OCI-LY1 (cell line): ENCODE measurements around the gene S100G.
"Not testable (repeated sequence)": the region's sequence is repeated elsewhere in the genome, so short reads cannot be mapped to it uniquely, and the experiment has no call there.

Source experiments
- EZH2 ChIP-seq: fragments of 200-600 bp; sonication (generic), shearing (Covaris generic); IDR thresholded peaks from 2 replicates; pipeline ENCODE4 v1.8.0; 2017; ENCODE audit warnings: borderline replicate concordance, mixed run types, mild to moderate bottlenecking, antibody characterized with exemption, low read length, moderate library complexity, mixed read lengths
- TF ChIP-seq, protein P1 (sequence below): fragments of 200-600 bp; sonication (generic), shearing (Covaris generic); IDR thresholded peaks from 2 replicates; pipeline ENCODE4 v1.5.1; 2017; ENCODE audit warnings: mild to moderate bottlenecking, antibody characterized with exemption, low read length, moderate library complexity, mixed read lengths

DNA sequence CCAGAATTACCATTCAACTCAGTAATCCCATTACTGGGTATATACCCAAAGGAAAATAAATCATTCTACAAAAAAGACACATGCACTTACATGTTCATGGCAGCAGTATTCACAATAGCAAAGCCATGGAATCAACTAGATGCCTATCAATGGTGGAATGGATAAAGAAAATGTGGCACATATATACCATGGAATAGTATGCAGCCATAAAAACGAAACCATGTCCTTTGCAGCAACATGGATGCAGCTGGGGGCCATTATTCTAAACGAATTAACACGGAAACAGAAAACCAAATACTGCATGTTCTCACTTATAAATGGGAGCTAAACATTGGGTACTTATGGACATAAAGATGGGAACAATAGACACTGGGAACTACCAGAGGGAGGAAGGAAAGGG lies 39.3 kb upstream of the S100G start:
- TF ChIP-seq, protein P1, sequence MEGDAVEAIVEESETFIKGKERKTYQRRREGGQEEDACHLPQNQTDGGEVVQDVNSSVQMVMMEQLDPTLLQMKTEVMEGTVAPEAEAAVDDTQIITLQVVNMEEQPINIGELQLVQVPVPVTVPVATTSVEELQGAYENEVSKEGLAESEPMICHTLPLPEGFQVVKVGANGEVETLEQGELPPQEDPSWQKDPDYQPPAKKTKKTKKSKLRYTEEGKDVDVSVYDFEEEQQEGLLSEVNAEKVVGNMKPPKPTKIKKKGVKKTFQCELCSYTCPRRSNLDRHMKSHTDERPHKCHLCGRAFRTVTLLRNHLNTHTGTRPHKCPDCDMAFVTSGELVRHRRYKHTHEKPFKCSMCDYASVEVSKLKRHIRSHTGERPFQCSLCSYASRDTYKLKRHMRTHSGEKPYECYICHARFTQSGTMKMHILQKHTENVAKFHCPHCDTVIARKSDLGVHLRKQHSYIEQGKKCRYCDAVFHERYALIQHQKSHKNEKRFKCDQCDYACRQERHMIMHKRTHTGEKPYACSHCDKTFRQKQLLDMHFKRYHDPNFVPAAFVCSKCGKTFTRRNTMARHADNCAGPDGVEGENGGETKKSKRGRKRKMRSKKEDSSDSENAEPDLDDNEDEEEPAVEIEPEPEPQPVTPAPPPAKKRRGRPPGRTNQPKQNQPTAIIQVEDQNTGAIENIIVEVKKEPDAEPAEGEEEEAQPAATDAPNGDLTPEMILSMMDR, result not testable (repeated sequence)
- TF ChIP-seq EZH2, result not testable (repeated sequence)
